22Rv1 (cell line): Measurements from ENCODE around the gene CCT8.

Source experiments
- H3K27ac ChIP-seq: fragments of 450-650 bp; 2 replicates; pipeline ENCODE4 v1.5.1; 2017
- ZFX ChIP-seq: fragments of 450-650 bp; IDR thresholded peaks from 2 replicates; pipeline ENCODE4 v1.6.1; 2017; ENCODE audit warnings: antibody characterized with exemption, borderline replicate concordance
- TF ChIP-seq, protein P1 (sequence below): fragments of 450-650 bp; IDR thresholded peaks from 2 replicates; pipeline ENCODE4 v1.5.1; 2017; ENCODE audit warnings: mild to moderate bottlenecking

The CCT8 gene

DNA sequence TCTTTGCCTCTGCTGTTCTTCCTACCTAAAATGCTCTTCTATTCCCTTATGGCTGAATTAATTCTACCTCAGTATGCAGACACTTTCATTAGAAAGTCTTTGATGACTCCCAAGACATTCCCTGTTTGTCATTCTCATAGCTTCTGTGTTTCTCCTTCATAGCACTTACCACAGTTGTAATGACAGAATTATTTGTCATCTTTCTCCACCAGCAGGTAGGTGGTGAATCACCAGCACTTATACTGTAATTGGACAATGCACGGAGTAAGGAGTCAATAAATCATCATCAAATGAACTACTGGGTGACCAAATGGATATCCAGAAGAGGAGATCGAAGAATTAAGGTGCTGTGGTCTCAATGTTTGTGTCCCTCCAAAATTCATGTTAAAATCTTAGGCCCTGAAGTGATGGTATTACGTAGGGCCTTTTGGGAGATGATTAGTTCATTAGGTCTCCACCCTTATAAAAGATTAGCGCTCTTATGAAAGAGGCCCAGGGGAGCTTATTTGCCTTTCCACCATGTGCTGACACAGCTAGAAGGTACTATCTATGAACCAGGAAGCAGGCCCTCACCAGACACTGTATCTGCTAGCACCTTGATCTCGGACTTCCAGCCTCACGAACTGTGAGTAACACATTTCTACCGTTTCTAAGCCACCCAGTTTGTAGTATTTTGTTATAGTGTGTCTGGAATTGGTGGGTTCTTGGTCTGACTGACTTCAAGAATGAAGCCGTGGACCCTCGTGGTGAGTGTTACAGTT is 2.4 kb upstream of the CCT8 start:
- TF ChIP-seq, protein P1, sequence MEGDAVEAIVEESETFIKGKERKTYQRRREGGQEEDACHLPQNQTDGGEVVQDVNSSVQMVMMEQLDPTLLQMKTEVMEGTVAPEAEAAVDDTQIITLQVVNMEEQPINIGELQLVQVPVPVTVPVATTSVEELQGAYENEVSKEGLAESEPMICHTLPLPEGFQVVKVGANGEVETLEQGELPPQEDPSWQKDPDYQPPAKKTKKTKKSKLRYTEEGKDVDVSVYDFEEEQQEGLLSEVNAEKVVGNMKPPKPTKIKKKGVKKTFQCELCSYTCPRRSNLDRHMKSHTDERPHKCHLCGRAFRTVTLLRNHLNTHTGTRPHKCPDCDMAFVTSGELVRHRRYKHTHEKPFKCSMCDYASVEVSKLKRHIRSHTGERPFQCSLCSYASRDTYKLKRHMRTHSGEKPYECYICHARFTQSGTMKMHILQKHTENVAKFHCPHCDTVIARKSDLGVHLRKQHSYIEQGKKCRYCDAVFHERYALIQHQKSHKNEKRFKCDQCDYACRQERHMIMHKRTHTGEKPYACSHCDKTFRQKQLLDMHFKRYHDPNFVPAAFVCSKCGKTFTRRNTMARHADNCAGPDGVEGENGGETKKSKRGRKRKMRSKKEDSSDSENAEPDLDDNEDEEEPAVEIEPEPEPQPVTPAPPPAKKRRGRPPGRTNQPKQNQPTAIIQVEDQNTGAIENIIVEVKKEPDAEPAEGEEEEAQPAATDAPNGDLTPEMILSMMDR, result no peak
- TF ChIP-seq ZFX, result no peak
- H3K27ac ChIP-seq, result peak overlapping the region; percentile 81

DNA sequence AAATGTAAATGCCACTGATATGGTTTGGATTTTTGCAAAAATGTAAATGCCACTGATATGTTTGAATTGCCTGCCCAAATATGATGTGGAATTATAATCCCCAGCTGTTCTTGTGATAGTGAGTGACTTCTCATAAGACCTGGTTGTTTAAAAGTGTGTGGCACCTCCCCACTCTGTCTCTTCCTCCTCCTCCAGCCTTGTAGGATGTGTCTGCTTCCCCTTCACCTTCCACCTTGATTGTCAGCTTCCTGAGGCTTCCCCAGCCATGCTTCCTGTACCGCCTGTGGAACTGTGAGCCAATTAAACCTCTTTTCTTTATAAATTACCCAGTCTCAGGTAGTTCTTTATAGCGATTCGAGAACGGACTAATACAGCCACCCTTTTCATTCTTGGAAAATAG is 1.3 kb upstream of the CCT8 start:
- TF ChIP-seq, protein P1, result no peak
- TF ChIP-seq ZFX, result no peak
- H3K27ac ChIP-seq, result peak overlapping the region; percentile 87; the same call in 1 of the 2 replicates

DNA sequence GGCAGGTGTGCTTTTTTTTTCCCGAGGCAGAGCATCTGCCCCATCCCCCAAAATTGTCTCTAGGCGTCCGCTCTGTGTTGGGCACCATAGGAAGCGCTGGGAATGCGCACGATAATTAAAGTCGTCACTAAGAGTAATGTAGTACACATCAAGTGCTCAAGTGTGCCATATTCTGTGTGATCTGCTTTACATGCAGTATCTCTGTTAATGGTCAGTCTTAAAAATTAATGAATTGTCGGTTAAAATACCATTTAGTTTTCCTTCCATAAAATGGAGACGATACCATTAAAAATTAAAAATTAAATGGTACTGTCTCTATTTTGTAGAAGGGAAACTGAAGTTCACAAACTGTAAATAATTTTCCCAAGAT is 544 bp upstream of the CCT8 start:
- peak overlapping the region; percentile 87 for H3K27ac ChIP-seq
- TF ChIP-seq ZFX, result no peak
- TF ChIP-seq, protein P1, result no peak

DNA sequence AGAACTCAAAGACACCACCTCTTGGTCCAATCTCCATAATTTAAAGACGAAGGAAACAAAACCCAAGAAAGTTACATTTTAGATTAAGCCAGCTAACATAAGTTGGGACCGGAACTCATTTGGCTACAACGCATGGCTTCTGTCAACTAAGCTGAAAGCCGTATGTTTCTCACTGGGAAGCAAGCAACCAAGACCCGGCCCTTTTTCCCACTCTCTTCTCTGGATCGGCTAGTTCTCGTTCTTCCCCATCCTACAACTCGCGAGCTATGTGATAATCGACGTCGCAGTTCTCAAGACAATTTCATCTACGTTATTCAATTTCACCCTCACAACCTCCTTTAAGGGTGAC is 601 bp downstream of the CCT8 start:
- peak overlapping the region; percentile 87 for H3K27ac ChIP-seq
- TF ChIP-seq, protein P1, result no peak
- no peak for TF ChIP-seq ZFX

DNA sequence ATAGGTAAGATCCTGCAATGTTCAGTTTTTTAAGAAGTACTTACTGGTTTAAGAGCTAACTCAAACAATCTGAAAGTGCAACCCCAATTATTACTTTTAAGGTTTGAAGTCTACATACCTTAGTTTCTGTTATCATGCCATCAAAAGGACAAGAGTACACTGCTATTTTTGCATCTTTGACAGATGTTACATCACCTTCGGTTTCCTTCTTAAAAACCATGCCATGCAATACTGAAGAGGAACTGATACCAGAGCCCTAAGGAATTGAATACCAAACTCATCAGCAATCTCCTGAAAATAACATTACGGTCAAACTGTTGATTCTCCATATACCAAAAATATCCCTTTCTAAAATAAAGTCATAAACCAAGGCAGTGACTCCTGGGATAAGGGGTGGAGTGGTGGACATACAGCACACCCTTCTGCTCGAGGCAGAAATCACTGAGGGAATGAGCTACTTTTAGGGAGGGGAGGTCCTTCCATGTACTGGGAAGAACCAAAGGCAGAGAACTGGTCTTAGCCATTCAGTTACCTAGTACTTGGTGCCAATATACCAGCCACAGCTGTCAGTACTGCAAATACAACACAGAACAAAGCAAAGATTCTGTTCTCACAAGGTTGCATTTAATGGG is 8.5 kb downstream of the CCT8 start:
- TF ChIP-seq, protein P1, result no peak
- no peak for TF ChIP-seq ZFX
- no peak overlapping the region for H3K27ac ChIP-seq

DNA sequence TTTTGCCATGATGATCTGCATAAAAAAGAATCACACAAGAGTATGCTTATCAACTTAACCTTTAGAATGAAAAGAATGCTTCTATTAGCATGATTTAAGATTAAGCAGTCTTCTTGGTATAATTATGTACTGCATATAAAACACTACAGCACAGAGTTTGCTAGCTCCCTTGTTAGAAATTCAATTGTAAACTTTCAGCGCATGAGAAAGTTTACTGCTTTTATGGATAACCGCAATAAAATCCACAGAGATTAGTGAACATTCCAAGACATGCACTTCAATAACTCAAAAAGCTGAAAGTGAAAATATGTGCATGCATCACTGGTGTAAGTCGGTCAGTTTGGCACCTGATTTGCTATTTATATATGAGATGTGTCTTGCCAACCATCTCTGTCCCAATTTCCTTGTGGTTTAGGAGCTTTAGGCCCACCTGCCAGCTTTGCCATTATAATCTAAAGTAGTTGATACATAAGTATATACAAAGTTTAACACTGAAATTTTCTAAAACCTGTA is 16.9 kb downstream of the CCT8 start:
- peak overlapping the region; percentile 33; the same call in 1 of the 2 replicates for H3K27ac ChIP-seq
- TF ChIP-seq, protein P1, result no peak
- TF ChIP-seq ZFX, result no peak

DNA sequence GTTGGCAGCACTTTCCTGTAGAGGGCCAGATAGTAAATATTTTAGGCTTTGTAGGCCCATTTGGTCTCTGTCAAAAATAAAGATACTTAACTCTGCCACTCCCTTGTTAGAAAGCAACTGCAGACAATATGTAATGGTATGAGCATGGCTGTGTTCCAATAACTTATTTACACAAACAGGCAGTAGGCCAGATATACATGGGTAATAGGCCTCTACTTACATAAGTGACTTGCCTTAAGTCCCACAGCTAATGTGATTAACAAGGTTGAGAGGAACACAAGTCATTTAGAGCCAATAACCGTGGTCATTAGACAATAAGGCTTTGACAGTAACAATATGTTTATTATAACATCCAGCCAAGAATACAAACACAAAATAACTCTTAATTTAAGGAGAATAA is 17.4 kb downstream of the CCT8 start:
- H3K27ac ChIP-seq, result peak overlapping the region; percentile 33; the same call in 1 of the 2 replicates
- TF ChIP-seq ZFX, result no peak
- TF ChIP-seq, protein P1, result no peak
